Stimulated activated CD4-positive, alpha-beta T cell treated with anti-CD3 and anti-CD28 coated beads, Interleukin-1b, Interleukin-23, amount 100 ng/mL, for 24 hours (primary cell): ENCODE data around the gene AP1G1.
"Not testable (repeated sequence)": the region's sequence is repeated elsewhere in the genome, so short reads cannot be mapped to it uniquely, and the experiment has no call there.

Experiments used
- DNase-seq, 4 experiments: peaks; one replicate each; pipeline ENCODE4 v3.0.0-alpha.2; 2020; ENCODE audit warnings: low read depth in 4 of 4, low spot score in 1 of 4

AP1G1 gene

GRCh38 chr16:71810155-71810530 is 1.5 kb upstream of the AP1G1 start:
- DNase-seq, result not testable (repeated sequence)

DNA sequence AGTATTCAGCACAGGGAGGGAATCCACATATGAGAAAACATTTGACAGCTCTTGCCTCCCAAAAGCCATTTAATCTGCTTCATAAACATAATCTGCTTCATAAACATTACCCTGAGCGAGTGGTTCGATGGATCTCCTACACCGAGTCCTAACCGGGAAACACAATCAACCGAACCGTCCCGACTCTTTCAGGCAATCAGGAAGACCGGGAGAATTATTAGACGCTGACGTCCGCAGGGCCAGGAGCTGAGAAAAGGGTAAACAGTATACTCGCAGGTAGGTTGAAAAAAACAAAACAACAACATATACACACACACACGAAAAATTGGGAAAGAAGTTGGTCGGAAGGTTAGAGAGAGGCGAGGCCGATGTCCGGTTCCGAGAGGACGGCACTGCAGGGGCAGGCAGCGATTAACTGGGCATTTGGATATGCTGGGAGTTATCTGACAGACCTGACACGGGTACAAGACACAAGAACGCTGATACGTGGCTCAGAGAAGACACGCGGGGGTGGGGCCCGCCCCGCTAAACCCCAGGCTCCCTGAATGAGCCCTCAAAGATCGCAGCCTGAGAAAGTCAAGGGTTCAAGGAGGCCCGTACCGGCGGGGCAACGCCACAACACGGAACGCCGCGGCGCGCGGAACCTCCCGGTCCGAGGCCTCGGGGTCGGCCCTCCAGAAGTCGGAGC is 585 bp downstream of the AP1G1 start:
- peak in 3 of 4 experiments; percentile 9 to 45 (median 34) for DNase-seq

- no peak for DNase-seq
Observed at GRCh38 chr16:71803305-71803690, 5.3 kb downstream of the AP1G1 start.

GRCh38 chr16:71796501-71797097 is 12.0 kb downstream of the AP1G1 start:
- no peak for DNase-seq

DNA sequence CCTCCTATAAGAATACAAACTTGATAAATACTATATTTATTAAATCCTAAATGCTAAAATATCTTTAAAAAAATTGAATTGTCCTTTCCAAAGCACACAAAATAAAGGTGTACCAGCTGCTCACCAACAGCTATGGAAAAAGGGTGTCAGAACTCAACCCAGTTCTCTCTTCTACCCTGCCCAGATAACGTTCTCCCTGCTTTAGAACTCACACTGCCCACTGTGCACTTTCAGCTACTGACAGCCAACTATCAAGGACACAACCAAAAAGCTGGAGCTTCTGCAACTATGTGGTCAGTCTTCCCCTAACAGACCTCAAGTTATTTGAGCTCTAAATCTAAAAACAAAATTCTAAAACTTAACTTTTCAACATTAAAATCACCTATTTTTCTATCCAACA is 13.7 kb downstream of the AP1G1 start:
- no peak for DNase-seq

- no peak for DNase-seq
Observed at GRCh38 chr16:71794018-71794417, 14.6 kb downstream of the AP1G1 start.

- no peak for DNase-seq
Observed at GRCh38 chr16:71792176-71792575, 16.5 kb downstream of the AP1G1 start.

DNA sequence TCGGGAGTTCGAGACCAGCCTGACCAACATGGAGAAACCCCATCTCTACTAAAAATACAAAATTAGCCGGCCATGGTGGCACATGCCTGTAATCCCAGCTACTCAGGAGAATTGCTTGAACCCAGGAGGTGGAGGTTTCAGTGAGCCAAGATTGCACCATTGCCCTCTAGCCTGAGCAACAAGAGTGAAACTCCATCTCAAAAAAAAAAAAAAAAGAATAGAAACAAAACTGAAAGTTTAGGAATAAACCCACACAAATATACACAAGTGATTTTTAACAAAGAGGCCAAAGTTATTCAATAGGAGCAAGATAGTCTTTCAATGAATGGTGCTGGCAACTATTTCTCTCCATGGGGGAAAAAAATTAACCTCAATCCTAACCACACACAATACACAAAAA is 18.3 kb downstream of the AP1G1 start:
- DNase-seq, result not testable (repeated sequence)

DNA sequence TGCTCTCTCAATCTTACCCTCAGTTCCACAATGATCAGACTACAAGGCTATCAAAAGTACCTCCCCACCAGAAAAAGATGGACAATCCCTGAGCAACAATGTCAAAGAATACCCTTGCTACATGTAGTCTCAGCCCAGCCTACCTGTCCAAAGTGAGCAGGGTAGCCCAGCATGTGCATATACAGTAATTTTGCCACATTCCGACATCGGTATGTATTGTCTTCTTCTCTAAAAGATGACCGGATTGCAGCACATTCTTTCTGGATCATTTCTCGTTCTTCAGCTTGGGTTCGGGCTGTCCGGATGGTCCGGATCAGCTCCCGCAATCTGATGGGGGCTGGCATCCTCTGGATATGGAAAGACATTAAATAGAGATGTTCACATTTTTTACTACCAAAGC is 19.5 kb downstream of the AP1G1 start:
- no peak for DNase-seq

DNA sequence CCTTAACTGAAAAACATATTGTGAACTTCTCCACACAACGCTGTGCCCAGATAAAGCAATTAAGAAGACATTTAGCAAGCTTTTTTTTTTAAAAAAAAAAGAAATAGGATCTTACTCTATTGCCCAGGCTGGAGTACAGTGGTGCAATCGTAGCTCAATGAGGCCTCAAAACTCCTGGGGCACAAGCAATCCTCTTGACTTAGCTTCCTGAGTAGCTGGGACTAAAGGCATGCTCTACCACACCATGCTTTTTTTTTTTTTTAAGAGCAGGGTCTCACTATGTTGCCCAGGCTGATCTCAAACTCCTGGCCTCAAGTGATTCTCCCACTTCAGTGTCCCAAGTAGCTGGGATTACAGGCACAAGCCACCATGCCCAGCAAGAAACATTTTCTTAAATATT is 20.1 kb downstream of the AP1G1 start:
- no peak for DNase-seq

GRCh38 chr16:71785143-71785542 is 23.5 kb downstream of the AP1G1 start:
- DNase-seq, result not testable (repeated sequence)

DNA sequence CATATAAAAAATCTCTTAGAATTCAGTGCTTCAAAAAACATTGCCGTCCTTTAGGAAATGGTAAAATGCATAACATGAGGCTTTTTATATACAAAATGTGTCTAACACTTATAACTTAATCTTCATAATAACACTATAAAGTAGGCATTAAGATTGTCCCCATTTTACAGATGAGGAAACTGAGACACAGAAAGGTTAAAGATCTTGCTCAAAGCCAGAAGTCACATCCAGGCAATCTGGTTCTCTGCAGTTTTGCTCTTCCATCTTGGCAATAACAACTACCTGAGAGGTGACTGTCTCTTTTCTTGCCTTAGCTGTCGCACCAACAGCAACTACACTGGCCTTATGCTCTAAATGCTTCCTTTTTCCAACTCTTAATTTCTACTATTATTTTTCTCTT is 24.5 kb downstream of the AP1G1 start:
- no peak for DNase-seq

- no peak for DNase-seq
Observed at GRCh38 chr16:71781741-71782140, 26.9 kb downstream of the AP1G1 start.

DNA sequence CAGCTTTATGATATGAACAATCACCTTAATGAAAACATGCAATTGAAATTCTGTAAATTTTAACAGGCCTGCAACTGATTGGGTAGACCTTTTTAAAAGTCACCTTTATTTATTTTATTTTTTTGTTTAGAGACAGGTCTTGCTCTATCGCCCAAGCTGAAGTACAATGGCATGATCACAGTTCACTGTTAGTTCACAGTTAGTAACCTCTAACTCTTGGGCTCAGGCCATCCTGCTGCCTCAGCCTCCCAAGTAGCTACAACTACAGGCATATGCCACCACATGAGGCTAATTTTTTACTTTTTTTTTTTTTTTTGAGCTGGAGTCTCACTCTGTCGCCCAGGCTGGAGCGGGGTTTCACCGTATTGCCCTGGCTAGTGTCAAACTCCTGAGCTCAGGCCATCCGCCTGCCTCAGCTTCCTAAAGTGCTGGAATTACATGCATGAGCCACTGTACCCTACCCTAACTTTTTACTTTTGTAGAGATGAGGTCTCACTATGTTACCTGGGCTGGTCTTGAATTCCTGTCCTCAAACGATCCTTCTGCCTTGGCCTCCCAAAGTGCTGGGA is 28.0 kb downstream of the AP1G1 start:
- no peak for DNase-seq

DNA sequence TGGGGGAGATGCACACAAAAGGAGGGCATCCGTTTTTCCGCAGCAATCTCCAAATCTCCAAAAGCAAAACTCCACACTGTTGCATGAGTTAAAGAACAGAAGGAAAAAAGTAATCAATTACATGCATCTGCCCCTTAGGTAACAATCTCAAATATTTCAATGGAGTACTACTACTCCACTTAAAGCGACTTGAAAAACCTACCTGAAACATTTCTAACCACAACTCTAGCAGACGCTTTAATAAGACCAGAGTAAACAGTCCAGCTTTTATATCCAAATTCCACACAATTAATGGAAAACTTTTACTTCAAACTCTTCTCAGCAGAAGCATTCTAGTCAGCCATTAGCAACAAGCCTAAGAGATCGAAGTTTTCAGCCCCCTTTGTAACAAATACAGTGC is 29.9 kb downstream of the AP1G1 start:
- DNase-seq, result no peak

GRCh38 chr16:71777329-71777728 is 31.3 kb downstream of the AP1G1 start:
- no peak for DNase-seq

DNA sequence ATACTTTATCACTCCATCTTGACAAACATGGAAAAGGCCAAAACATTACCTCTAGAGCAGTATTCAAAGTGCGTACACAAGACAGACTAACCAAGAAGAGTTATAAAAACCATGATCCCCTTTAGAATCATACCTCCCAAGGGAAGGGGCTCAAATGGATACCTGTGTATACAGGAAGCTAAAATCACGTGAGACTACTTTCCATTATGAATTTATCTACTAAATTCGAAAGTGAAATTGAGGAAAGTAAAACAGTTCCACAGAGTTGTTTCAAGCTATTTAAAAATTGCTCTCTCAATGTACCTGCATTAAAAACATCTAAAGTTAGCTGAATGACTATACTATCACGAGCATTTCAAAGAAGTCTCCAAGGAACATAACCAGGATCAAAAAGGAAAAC is 32.7 kb downstream of the AP1G1 start:
- DNase-seq, result no peak

DNA sequence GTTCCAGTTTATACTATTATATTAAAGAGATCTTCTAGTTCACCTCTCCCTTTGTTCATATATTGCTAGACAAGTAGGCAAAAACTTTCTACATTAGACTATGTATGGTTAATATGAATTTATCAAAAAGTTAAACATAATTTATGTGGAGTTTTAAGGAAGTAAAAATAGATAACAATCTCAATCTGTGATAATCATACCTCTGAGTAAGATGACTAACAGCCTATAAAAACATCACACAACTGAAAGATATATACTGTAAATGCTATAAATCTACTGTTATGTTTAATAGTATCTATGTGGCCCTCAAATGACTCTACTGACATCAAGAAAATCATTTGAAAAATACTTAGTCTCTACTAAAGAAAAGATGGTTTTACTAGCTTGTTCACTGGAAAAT is 37.1 kb downstream of the AP1G1 start:
- DNase-seq, result no peak

DNA sequence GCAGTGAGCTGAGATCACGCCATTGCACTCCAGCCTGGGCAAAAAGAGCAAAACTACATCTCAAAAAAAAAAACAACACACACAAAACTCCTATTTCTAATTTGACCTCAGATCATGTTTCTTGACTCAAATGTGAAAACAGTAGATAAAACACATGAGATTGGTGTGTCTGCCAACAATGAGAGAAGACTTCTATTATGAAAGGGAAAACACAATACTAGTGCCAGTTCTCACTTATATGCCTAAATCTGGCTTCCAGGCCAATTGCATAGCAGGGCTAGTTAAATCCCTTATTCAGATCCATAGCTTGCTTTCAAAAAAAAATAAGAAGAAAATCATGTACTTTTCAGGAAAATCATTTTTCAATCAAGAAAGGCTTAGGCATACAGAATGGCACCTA is 39.4 kb downstream of the AP1G1 start:
- DNase-seq, result no peak

DNA sequence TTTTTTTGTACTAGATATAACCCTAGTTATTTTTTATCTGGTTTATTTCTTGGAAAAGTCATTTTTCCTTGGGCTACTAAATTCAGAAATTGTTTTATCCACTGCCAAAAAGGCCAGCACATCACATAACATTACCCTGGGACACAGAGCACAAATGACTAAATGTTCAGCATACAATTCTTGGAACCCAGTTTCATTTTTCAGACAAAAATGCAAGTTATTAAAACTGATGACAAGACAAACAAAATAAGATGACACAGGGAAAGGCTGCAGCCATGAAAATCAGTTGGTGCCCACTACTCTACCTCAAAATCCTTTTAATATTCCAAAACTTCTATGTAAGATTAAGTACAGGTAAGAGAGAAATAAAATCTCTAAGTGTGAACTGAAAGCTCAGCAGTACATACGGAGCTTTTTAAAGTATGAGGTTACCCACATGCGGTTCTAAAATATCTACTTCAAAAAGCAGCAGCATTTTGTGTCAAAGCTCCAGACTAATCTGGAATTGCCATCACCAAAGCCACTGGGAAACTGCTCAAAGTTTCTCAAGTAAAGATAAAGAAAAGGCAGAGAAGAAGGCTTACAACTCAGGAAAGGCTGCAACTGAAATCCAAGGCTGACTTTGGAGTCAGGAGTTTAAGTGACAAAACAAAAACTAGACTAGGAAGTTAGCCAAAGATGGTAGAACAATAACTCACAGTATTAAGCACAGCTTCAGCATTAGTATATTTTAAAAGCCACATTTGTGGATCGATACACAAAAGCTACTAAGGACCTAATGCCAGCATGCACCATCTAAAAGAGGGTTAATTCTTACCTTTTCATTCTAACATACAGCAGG is 41.4 kb downstream of the AP1G1 start:
- no peak for DNase-seq

DNA sequence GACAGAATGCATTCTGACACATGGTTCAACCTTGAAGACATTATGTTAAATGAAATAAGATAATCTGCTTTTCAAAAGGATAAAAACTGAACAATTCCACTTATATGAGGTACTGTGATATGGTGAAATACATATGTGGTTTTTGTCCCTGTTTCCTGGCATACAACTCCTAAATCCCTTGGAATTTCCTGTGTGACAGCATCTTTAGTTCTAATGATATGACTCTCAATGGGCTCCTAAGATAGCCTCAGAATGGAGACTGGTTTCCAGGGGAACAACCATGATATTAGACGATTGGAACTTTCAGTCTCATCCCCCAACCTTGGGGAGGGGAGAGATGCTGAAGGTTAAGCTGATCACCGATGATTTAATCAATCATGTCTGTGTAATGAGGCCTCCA is 46.4 kb downstream of the AP1G1 start:
- no peak for DNase-seq

DNA sequence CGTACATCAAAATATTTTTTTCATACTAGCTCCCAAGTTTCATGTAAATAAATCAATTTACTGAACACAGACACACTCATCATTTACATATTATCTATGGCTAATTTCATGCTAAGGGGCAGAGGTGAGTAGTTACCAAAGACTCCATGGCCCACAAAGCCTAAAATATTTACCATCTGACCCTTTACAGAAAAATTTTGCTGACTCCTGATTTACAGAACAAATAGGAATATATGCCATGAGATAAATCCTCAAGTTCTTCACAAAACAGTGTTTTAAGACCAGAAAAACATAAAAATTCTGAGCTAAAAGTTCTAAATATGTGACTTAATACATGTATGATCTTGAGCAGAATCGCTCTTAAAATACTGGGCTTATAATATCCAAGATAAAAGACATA is 47.5 kb downstream of the AP1G1 start:
- no peak for DNase-seq
